OCI-LY7 (cell line): ENCODE results near the gene CAPN5. TPM values are rescaled to one million over a fixed set of nuclear protein-coding genes. Genes with fewer than 3 reads are reported as not detected.

Experiments used
- BruUV-seq: library from RNA; stranded (reverse); fragments of 400-500 nt; replicated peaks from 2 replicates; lab custom pipeline; 2021; lab: Mats Ljungman, UMichigan
- CTCF ChIA-PET: fragments of 300-600 bp; sonication (Branson Sonifier 250); formaldehyde crosslinking; loops from one replicate; lab custom pipeline; 2022; ENCODE audit warnings: antibody characterized with exemption; ENCODE audit not compliant: unreplicated experiment; lab: Charles Lee
- POLR2A ChIA-PET: fragments of 300-600 bp; sonication (Branson Sonifier 250); formaldehyde crosslinking; loops from one replicate; lab custom pipeline; 2022; ENCODE audit warnings: antibody characterized with exemption; lab: Charles Lee
- DNase-seq: peaks from one replicate; pipeline ENCODE4 v3.0.0-alpha.2; 2015; ENCODE audit warnings: low spot score
- H2AFZ ChIP-seq: fragments of 200-600 bp; sonication (generic), shearing (Covaris generic); 2 replicates; pipeline ENCODE4 v1.6.1; 2014; ENCODE audit warnings: mild to moderate bottlenecking, antibody characterized with exemption, low read length, moderate library complexity
- H3K27ac ChIP-seq: fragments of 200-600 bp; sonication (generic); 2 replicates; pipeline ENCODE4 v1.5.1; 2014; ENCODE audit warnings: mixed run types, low read depth, mild to moderate bottlenecking, moderate library complexity, low read length, inconsistent platforms; ENCODE audit not compliant: poor library complexity, severe bottlenecking
- H3K36me3 ChIP-seq: fragments of 200-600 bp; sonication (generic); 2 replicates; pipeline ENCODE4 v1.6.1; 2014; ENCODE audit warnings: mild to moderate bottlenecking, antibody characterized with exemption, low read length, moderate library complexity, mixed read lengths; ENCODE audit not compliant: insufficient read depth
- H3K4me1 ChIP-seq: fragments of 200-600 bp; sonication (generic); 2 replicates; pipeline ENCODE4 v1.5.1; 2014; ENCODE audit warnings: mild to moderate bottlenecking, low read length; ENCODE audit not compliant: insufficient read depth, poor library complexity, severe bottlenecking
- H3K4me2 ChIP-seq: fragments of 200-600 bp; sonication (generic); 2 replicates; pipeline ENCODE4 v1.6.1; 2014; ENCODE audit warnings: mild to moderate bottlenecking, low read length
- H3K4me3 ChIP-seq: fragments of 200-600 bp; sonication (generic); 2 replicates; pipeline ENCODE4 v1.5.1; 2014; ENCODE audit warnings: mild to moderate bottlenecking, low read depth, low read length; ENCODE audit not compliant: poor library complexity, severe bottlenecking
- H3K79me2 ChIP-seq: fragments of 200-600 bp; sonication (generic); 2 replicates; pipeline ENCODE4 v1.6.1; 2016; ENCODE audit warnings: low read depth, mild to moderate bottlenecking, low read length, moderate library complexity, mixed read lengths; ENCODE audit not compliant: insufficient read depth
- H3K9me2 ChIP-seq: fragments of 200-600 bp; sonication (generic); 2 replicates; pipeline ENCODE4 v1.6.1; 2016; ENCODE audit warnings: mild to moderate bottlenecking, low read length, mixed read lengths; ENCODE audit not compliant: insufficient read depth
- H3K9me3 ChIP-seq: fragments of 200-600 bp; sonication (generic); 2 replicates; pipeline ENCODE4 v1.6.1; 2014; ENCODE audit warnings: mild to moderate bottlenecking, mixed run types, low read length, mixed read lengths
- H4K20me1 ChIP-seq: fragments of 200-600 bp; sonication (generic); 2 replicates; pipeline ENCODE4 v1.6.1; 2014; ENCODE audit warnings: mild to moderate bottlenecking, antibody characterized with exemption, low read length, moderate library complexity, mixed read lengths; ENCODE audit not compliant: insufficient read depth
- CTCF ChIP-seq: fragments of 200-600 bp; sonication (generic); conservative IDR thresholded peaks from 2 replicates; pipeline ENCODE4 v1.5.1; 2014; ENCODE audit warnings: mild to moderate bottlenecking, antibody characterized with exemption, low read length, moderate library complexity, mixed read lengths
- EZH2phosphoT487 ChIP-seq: fragments of 200-600 bp; sonication (generic); IDR thresholded peaks from 2 replicates; pipeline ENCODE4 v1.6.1; 2018; ENCODE audit warnings: low read depth, borderline replicate concordance, mild to moderate bottlenecking, mixed run types, antibody characterized with exemption, low read length, moderate library complexity, mixed read lengths
- intact Hi-C: fragments of 100-400 bp; cut with micrococcal nuclease; formaldehyde crosslinking; loops from one replicate; pipeline ENCODE4 v1.10.0; 2022; ENCODE audit not compliant: unreplicated experiment
- total RNA-seq, 2 experiments: library from RNA; depleted of rRNA in 1 of 2; stranded (reverse); fragments of >200 nt in 1 of 2; shearing (Covaris generic) in 1 of 2; gene quantifications; 2 replicates each; pipeline ENCODE4 v1.2.3, GENCODE V29; 2014 to 2022

The CAPN5 gene
- total RNA-seq, 2 experiments from 2014 or later: 1.4 to 1.5 TPM

GRCh38 chr11:77030834-77031414, 35.8 kb upstream of the CAPN5 start:
- Histone ChIP-seq H2AFZ (no peak overlapping the region), H3K27ac (no peak overlapping the region), H3K4me1 (no peaks in the 10 kb centered on the region), H3K79me2 (no peaks in the 10 kb centered on the region), H3K4me3 (no peak overlapping the region), H4K20me1 (no peaks in the 10 kb centered on the region), H3K36me3 (no peaks in the 10 kb centered on the region), H3K4me2 (no peak overlapping the region), H3K9me3 (no peaks in the 10 kb centered on the region), H3K9me2 (no peaks in the 10 kb centered on the region)
- TF ChIP-seq EZH2phosphoT487 (no peak), CTCF (no peak)
- CTCF ChIA-PET: no interaction called here
- no TSS peak for BruUV-seq
- POLR2A ChIA-PET: no interaction called here
- no peak for DNase-seq
- intact Hi-C loops: no loop called here

GRCh38 chr11:77031599-77031998, 35.2 kb upstream of the CAPN5 start:
- no TSS peak for BruUV-seq
- CTCF ChIA-PET: no interaction called here

More at GRCh38 chr11:77031599-77031998, 35.2 kb upstream of the CAPN5 start:
- Histone ChIP-seq H3K36me3 (no peaks in the 10 kb centered on the region), H4K20me1 (no peaks in the 10 kb centered on the region), H3K9me3 (no peaks in the 10 kb centered on the region), H3K9me2 (no peaks in the 10 kb centered on the region), H3K4me1 (no peaks in the 10 kb centered on the region), H3K4me3 (no peak overlapping the region), H3K79me2 (no peaks in the 10 kb centered on the region), H3K4me2 (no peak overlapping the region), H3K27ac (no peak overlapping the region), H2AFZ (no peak overlapping the region)
- intact Hi-C loops: no loop called here
- POLR2A ChIA-PET: interaction anchor here (0.6 to 0.7 kb wide), 2 partner anchors 138 to 1686 kb away, joined by 3 read pairs; no protein-coding TSS in a partner anchor
- TF ChIP-seq EZH2phosphoT487 (no peak), CTCF (no peak)
- no peak for DNase-seq
